ENCODE results near the gene B3GAT1. TPM values are rescaled to one million over a fixed set of nuclear protein-coding genes. Genes with fewer than 3 reads are reported as not detected.

B3GAT1 gene
- total RNA-seq, 1 experiment from 2014 or later, result 34.3 TPM

DNA sequence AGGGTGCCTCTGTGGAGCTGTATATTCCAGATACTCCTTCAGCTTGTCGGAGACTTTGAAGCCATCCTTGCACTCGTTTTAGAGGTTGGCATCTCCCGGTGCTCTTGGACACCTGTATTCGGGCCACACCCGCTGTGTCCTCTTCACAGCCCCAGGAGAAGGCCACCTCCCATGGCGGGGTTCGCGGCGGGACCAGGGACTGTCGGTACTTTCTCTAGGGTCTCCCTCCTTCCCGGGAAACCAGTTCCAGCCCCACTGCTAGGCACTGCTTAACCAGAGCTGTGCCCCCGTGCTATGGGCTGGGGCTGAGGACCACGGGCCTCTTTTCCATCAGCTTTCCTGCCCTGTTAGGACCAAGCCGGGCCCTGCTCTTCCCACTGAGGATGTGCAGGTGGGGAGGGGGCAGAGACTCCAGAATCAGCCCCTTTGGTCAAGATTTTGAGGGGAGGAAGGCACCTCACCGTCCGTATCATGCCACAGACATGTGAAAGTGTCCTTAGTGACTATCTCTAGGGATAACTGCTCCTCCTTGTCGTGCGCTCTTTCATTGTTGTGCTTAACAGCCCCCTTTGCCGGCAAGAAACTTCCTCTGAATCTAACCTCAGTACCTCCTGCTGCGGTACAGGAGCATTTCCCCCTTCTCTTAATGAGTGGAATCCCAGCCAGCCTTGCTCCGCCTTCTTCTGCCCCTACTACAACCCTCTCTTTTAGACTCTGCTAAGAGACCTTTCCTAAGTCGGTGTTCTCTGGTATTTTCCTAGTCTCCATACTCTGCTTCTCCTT, 1.2 kb upstream of the B3GAT1 start:
- peak; percentile 52 for DNase-seq
- Histone ChIP-seq H4K91ac (ENCODE audit: insufficient read length, low read depth, low read length) (no peak overlapping the region), H3K18ac (ENCODE audit: insufficient read length, low read depth, low read length) (no peak overlapping the region), H4K20me1 (ENCODE audit: control insufficient read depth, insufficient read depth, insufficient read length) (peaks cover 4% of the 10 kb centered on the region), H4K8ac (replicated peaks; ENCODE audit: insufficient read length, low read depth, low read length) (no peak overlapping the region), H3K4me1 (ENCODE audit: insufficient read depth, low read length) (peaks cover 18% of the 10 kb centered on the region; the same call in 1 of the 2 replicates), H3K9me3 (ENCODE audit: control insufficient read depth, low read depth, low read length) (no peaks in the 10 kb centered on the region), H3K14ac (ENCODE audit: insufficient read depth, low read length) (no peak overlapping the region), H3K23me2 (ENCODE audit: insufficient read length, low read depth, low read length, poor library complexity, severe bottlenecking) (peaks cover 22% of the 10 kb centered on the region), H3K79me1 (ENCODE audit: insufficient read depth, low read depth, low read length, poor library complexity, severe bottlenecking) (no peaks in the 10 kb centered on the region), H4K5ac (ENCODE audit: insufficient read length, low read depth, low read length) (no peak overlapping the region), H2BK20ac (ENCODE audit: low read depth, low read length, poor library complexity, severe bottlenecking) (no peak overlapping the region), H2BK12ac (ENCODE audit: insufficient read length, low read depth, low read length) (no peak overlapping the region), H3K4ac (ENCODE audit: low read depth, low read length) (no peak overlapping the region), H2BK5ac (ENCODE audit: insufficient read length, low read length) (no peak overlapping the region), H3K23ac (ENCODE audit: insufficient read length, low read depth, low read length) (no peak overlapping the region), H2BK120ac (ENCODE audit: low read depth, low read length, poor library complexity, severe bottlenecking) (no peak overlapping the region), H3K4me2 (ENCODE audit: insufficient read depth, insufficient read length, low read length) (peak overlapping the region; percentile 75), H3K56ac (ENCODE audit: insufficient read length, low read depth, low read length) (no peak overlapping the region), H2AFZ (ENCODE audit: low read length) (no peak overlapping the region), H3K9ac (ENCODE audit: extremely low read depth, insufficient read length, low read length) (no peak overlapping the region), H2AK5ac (ENCODE audit: insufficient read length, low read length) (no peak overlapping the region), H3K79me2 (ENCODE audit: insufficient read depth, low read length) (no peaks in the 10 kb centered on the region; the same call in 1 of the 2 replicates), H2BK15ac (ENCODE audit: low read depth, low read length) (no peak overlapping the region), H3K27ac (ENCODE audit: insufficient read length, low read depth, low read length) (no peak overlapping the region), H3K27me3 (ENCODE audit: insufficient read depth, low read length) (no peaks in the 10 kb centered on the region), H3T11ph (ENCODE audit: low read length) (no peak overlapping the region)
- WGBS (ENCODE audit: extremely low coverage, insufficient read length, low lambda C conversion rate), result no CpG with 5 or more reads among the region's 22 CpGs
- Mint-ChIP-seq H3K36me3 (ENCODE audit: insufficient read depth in 1 of 3, low read depth in 3 of 3) (peaks cover 0 to 8% (median 3%) of the 10 kb centered on the region in 3 experiments; a peak in 4 of 7 replicates), H3K27ac (0 out of 7 replicates have a peak overlapping the region, but pooled peaks of 2 of the 3 experiments have one; percentile 39 to 43), H3K4me3 (peak overlapping the region; percentile 75 to 87), H3K27me3 (ENCODE audit: low read depth) (peaks cover 40% of the 10 kb centered on the region), H3K9me3 (no peaks in the 10 kb centered on the region; a peak in 1 of 5 replicates), H3K4me1 (peaks cover 47 to 48% of the 10 kb centered on the region in 2 experiments)
- TF ChIP-seq, protein P1, sequence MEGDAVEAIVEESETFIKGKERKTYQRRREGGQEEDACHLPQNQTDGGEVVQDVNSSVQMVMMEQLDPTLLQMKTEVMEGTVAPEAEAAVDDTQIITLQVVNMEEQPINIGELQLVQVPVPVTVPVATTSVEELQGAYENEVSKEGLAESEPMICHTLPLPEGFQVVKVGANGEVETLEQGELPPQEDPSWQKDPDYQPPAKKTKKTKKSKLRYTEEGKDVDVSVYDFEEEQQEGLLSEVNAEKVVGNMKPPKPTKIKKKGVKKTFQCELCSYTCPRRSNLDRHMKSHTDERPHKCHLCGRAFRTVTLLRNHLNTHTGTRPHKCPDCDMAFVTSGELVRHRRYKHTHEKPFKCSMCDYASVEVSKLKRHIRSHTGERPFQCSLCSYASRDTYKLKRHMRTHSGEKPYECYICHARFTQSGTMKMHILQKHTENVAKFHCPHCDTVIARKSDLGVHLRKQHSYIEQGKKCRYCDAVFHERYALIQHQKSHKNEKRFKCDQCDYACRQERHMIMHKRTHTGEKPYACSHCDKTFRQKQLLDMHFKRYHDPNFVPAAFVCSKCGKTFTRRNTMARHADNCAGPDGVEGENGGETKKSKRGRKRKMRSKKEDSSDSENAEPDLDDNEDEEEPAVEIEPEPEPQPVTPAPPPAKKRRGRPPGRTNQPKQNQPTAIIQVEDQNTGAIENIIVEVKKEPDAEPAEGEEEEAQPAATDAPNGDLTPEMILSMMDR (conservative IDR thresholded peaks at IDR 0.05), result no peak
